HCT116 (cell line): ENCODE data around the gene HMGXB3. TPM values are rescaled to one million over a fixed set of nuclear protein-coding genes. Genes with fewer than 3 reads are reported as not detected.

Source experiments
- ATAC-seq: fragments of 200-7000 bp; cut with Tn5 transposase; 2 replicates; pipeline ENCODE4 v1.9.1; 2020; ENCODE audit warnings: mild to moderate bottlenecking, moderate library complexity
- BruUV-seq: library from RNA; stranded (reverse); fragments of 400-500 nt; replicated peaks from 2 replicates; lab custom pipeline; 2021; lab: Mats Ljungman, UMichigan
- CTCF ChIA-PET: fragments of 300-600 bp; sonication (Branson Sonifier 250); formaldehyde crosslinking; loops from one replicate; lab custom pipeline; 2021; ENCODE audit warnings: antibody characterized with exemption; lab: Charles Lee
- POLR2A ChIA-PET: fragments of 300-600, 350-600 bp; sonication (Branson Sonifier 250); formaldehyde crosslinking; loops from one replicate; lab custom pipeline; 2021; ENCODE audit warnings: antibody characterized with exemption; lab: Charles Lee
- RAD21 ChIA-PET, 2 experiments: fragments of 300-600 bp; sonication (Branson Sonifier 250); formaldehyde crosslinking; loops; one replicate each; lab custom pipeline; 2023; ENCODE audit warnings: low total read pairs in 2 of 2; ENCODE audit not compliant: uncharacterized antibody in 2 of 2, unreplicated experiment in 2 of 2, low non-redundant PET in 1 of 2; lab: Charles Lee
- DNase-seq: peaks from one replicate; pipeline ENCODE4 v3.0.0-alpha.2; 2010; ENCODE audit warnings: low read depth, low spot score
- H2AFZ ChIP-seq: fragments of 200-600 bp; shearing (Covaris generic), sonication (generic); 2 replicates; pipeline ENCODE4 v1.6.1; 2017; ENCODE audit warnings: low read depth, mixed run types, mixed read lengths, antibody characterized with exemption, low read length; ENCODE audit not compliant: poor library complexity, severe bottlenecking
- H3K27ac ChIP-seq: 2 replicates; pipeline ENCODE4 v1.5.1; 2012; ENCODE audit warnings: low read depth, low read length
- H3K27me3 ChIP-seq: fragments of 200-600 bp; sonication (generic); 2 replicates; pipeline ENCODE4 v1.6.1; 2016; ENCODE audit warnings: mixed run types, low read length, mixed read lengths; ENCODE audit not compliant: insufficient read depth
- H3K36me3 ChIP-seq, 2 experiments: fragments of 200-500 bp in 1 of 2; fragments of 200-600 bp in 1 of 2; sonication (Bioruptor generic) in 1 of 2; sonication (generic) in 1 of 2; 2 replicates each; pipeline versions ENCODE4 v1.5.1 to v1.6.1; 2014 to 2016; ENCODE audit warnings: low read length in 2 of 2, inconsistent platforms in 1 of 2, mixed read lengths in 1 of 2, mixed run types in 1 of 2; ENCODE audit not compliant: insufficient read depth in 2 of 2, control insufficient read depth in 1 of 2
- H3K4me1 ChIP-seq, 2 experiments: fragments of 200-600 bp in 1 of 2; sonication (generic) in 1 of 2; 2 replicates each; pipeline versions ENCODE4 v1.5.1 to v1.6.1; 2012 to 2017; ENCODE audit warnings: low read length in 2 of 2, inconsistent platforms in 1 of 2, mild to moderate bottlenecking in 1 of 2, mixed read lengths in 1 of 2, mixed run types in 1 of 2, moderate library complexity in 1 of 2; ENCODE audit not compliant: insufficient read depth in 2 of 2, control insufficient read depth in 1 of 2
- H3K4me2 ChIP-seq: fragments of 200-600 bp; sonication (generic); 2 replicates; pipeline ENCODE4 v1.6.1; 2017; ENCODE audit warnings: mixed run types, low read length, mixed read lengths
- H3K4me3 ChIP-seq, 2 experiments: fragments of 200-600 bp in 1 of 2; sonication (generic) in 1 of 2; replicated peaks in 1 of 2; 2 replicates each; pipeline ENCODE4 v1.5.1; 2011 to 2016; ENCODE audit warnings: low read length in 2 of 2, control low read depth in 1 of 2, low read depth in 1 of 2, mild to moderate bottlenecking in 1 of 2, mixed read lengths in 1 of 2, mixed run types in 1 of 2
- H3K79me2 ChIP-seq: fragments of 200-600 bp; sonication (generic); 2 replicates; pipeline ENCODE4 v1.6.1; 2017; ENCODE audit warnings: mild to moderate bottlenecking, mixed run types, low read length, moderate library complexity, mixed read lengths; ENCODE audit not compliant: insufficient read depth
- H3K9ac ChIP-seq: fragments of 200-600 bp; sonication (generic); 2 replicates; pipeline ENCODE4 v1.6.1; 2016; ENCODE audit warnings: low read length, mixed read lengths
- H3K9me2 ChIP-seq: fragments of 200-600 bp; sonication (generic), shearing (Covaris generic); 2 replicates; pipeline ENCODE4 v1.6.1; 2017; ENCODE audit warnings: mixed run types, mild to moderate bottlenecking, moderate library complexity; ENCODE audit not compliant: insufficient read depth
- H3K9me3 ChIP-seq, 2 experiments: fragments of 200-500 bp in 1 of 2; fragments of 200-600 bp in 1 of 2; sonication (Bioruptor generic) in 1 of 2; sonication (generic) in 1 of 2; 2 replicates each; pipeline ENCODE4 v1.6.1; 2014 to 2017; ENCODE audit warnings: low read length in 2 of 2, mixed read lengths in 2 of 2, inconsistent platforms in 1 of 2, low read depth in 1 of 2, mild to moderate bottlenecking in 1 of 2, mixed run types in 1 of 2, moderate library complexity in 1 of 2; ENCODE audit not compliant: control insufficient read depth in 1 of 2, insufficient read depth in 1 of 2
- H4K20me1 ChIP-seq: fragments of 200-600 bp; sonication (generic), shearing (Covaris generic); 2 replicates; pipeline ENCODE4 v1.6.1; 2017; ENCODE audit warnings: mixed run types, mild to moderate bottlenecking, moderate library complexity; ENCODE audit not compliant: insufficient read depth
- ATF3 ChIP-seq: IDR thresholded peaks from 2 replicates; pipeline ENCODE4 v1.6.1; 2012
- CEBPB ChIP-seq: IDR thresholded peaks from 2 replicates; pipeline ENCODE4 v1.6.1; 2012; ENCODE audit warnings: low read depth
- EGR1 ChIP-seq: IDR thresholded peaks from 2 replicates; pipeline ENCODE4 v1.6.1; 2012; ENCODE audit warnings: low read depth
- EZH2phosphoT487 ChIP-seq: fragments of 200-600 bp; IDR thresholded peaks from 2 replicates; pipeline ENCODE4 v1.6.1; 2018; ENCODE audit warnings: antibody characterized with exemption, borderline replicate concordance
- FOSL1 ChIP-seq: IDR thresholded peaks from 2 replicates; pipeline ENCODE4 v1.6.1; 2012; ENCODE audit warnings: low read depth
- JUND ChIP-seq: IDR thresholded peaks from 2 replicates; pipeline ENCODE4 v1.6.1; 2012
- MAX ChIP-seq: IDR thresholded peaks from 2 replicates; pipeline ENCODE4 v1.6.1; 2012
- POLR2A ChIP-seq: IDR thresholded peaks from 2 replicates; pipeline ENCODE4 v1.7.0; 2011; ENCODE audit warnings: borderline replicate concordance; ENCODE audit not compliant: insufficient read depth, insufficient read length; ENCODE audit errors: extremely low read depth
- RAD21 ChIP-seq: IDR thresholded peaks from 2 replicates; pipeline ENCODE4 v1.6.1; 2012; ENCODE audit warnings: low read depth, mild to moderate bottlenecking
- ZBTB33 ChIP-seq: IDR thresholded peaks from 2 replicates; pipeline ENCODE4 v1.6.1; 2011; ENCODE audit warnings: mild to moderate bottlenecking, low read length, moderate library complexity; ENCODE audit not compliant: insufficient replicate concordance; ENCODE audit errors: extremely low read depth
- ZFX ChIP-seq: fragments of 450-650 bp; IDR thresholded peaks from 2 replicates; pipeline ENCODE4 v1.6.1; 2017
- ZNF274 ChIP-seq: fragments of 200-500 bp; sonication (Bioruptor generic); IDR thresholded peaks from 2 replicates; pipeline ENCODE4 v1.6.1; 2014; ENCODE audit warnings: mild to moderate bottlenecking, low read depth, low read length, inconsistent platforms
- intact Hi-C: fragments of 100-400 bp; cut with micrococcal nuclease; formaldehyde crosslinking; loops from 2 replicates; pipeline ENCODE4 v1.10.0; 2022
- total RNA-seq: library from RNA; stranded (reverse); gene quantifications from one replicate; pipeline ENCODE4 v1.2.1, GENCODE V29; 2021; ENCODE audit not compliant: unreplicated experiment

The HMGXB3 gene
- total RNA-seq, 1 experiment from 2014 or later, result 41.8 TPM

DNA sequence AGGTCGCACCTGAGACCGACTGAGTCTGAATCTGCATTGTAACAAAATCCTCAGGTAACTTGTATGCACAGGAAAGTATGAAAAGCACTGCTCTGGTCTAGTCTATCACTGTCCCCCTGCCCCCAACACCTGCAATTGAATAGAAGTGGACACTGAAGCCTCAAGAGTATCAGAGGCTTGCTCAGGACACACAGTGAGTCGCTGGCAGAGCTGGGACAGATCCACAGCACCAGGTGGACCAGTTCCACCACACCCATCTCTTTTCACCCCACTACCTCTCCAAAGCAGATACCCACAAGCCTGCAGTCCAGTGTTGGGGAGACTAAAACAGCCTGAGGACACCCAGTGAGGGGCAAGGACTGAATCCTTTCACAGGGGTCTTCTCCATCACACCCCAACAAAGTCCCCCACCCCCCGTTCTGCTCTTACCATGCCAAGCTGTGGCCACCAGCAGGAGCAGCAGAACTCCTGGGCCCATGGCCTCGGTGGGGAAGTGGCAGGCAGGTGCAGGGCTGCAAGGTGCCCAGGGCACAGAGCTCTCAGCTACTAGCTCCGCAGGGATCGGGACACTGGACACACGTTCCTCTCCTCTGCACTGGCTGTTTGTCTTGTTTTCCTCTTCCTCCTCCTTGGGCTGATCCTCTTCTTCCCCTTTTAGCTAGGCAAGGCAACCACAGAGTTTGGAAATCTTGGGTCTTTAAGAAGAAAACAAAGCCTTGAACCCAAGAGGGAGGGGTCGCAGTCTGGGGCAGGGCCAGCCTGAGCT is 85.6 kb downstream of the HMGXB3 start, which contains the start of gene CSF1R:
Gene CSF1R (minus strand): TSS at position 605 of the 766 bp plus-strand sequence. CDS start 127 bp downstream, at position 478.
- Histone ChIP-seq H3K9me2 (no peaks in the 10 kb centered on the region), H3K4me2 (no peak within 1 kb of the TSS), H3K9me3 (no peaks in the 10 kb centered on the region), H3K36me3 (no peaks in the 10 kb centered on the region), H3K27me3 (peaks cover 30% of the 10 kb centered on the region), H3K79me2 (no peaks in the 10 kb centered on the region), H3K9ac (no peak within 1 kb of the TSS), H4K20me1 (no peaks in the 10 kb centered on the region), H2AFZ (no peak within 1 kb of the TSS), H3K4me3 (no peak within 1 kb of the TSS), H3K4me1 (no peaks in the 10 kb centered on the region), H3K27ac (no peak within 1 kb of the TSS)
- no peak for DNase-seq
- POLR2A ChIA-PET, result no interaction called here
- no peak for ATAC-seq
- CTCF ChIA-PET, result no interaction called here
- no TSS peak for BruUV-seq
- intact Hi-C loops, result no loop called here
- RAD21 ChIA-PET, result no interaction called here
- no peak for TF ChIP-seq EZH2phosphoT487
- no peak for TF ChIP-seq CEBPB
- TF ChIP-seq FOSL1, result no peak
- no peak for TF ChIP-seq ZNF274
- TF ChIP-seq MAX, result no peak
- no peak for TF ChIP-seq ZFX
- no peak for TF ChIP-seq ATF3
- no peak for TF ChIP-seq RAD21

- Histone ChIP-seq H3K9me3 (no peaks in the 10 kb centered on the region), H3K27me3 (peaks cover 28% of the 10 kb centered on the region), H3K79me2 (no peaks in the 10 kb centered on the region), H4K20me1 (no peaks in the 10 kb centered on the region), H3K36me3 (no peaks in the 10 kb centered on the region), H2AFZ (no peak overlapping the region), H3K4me2 (no peak overlapping the region), H3K9ac (no peak overlapping the region), H3K4me3 (no peak overlapping the region), H3K4me1 (no peaks in the 10 kb centered on the region), H3K9me2 (no peaks in the 10 kb centered on the region), H3K27ac (no peak overlapping the region)
- BruUV-seq, result no TSS peak
- ChIA-PET RAD21 (no interaction called here), CTCF (no interaction called here), POLR2A (no interaction called here)
- intact Hi-C loops, result no loop called here
- TF ChIP-seq FOSL1 (no peak), POLR2A (no peak), MAX (no peak), ZBTB33 (no peak), JUND (no peak), EGR1 (no peak), EZH2phosphoT487 (no peak), RAD21 (no peak)
- ATAC-seq (no peak), DNase-seq (no peak)
Observed at GRCh38 chr5:150092159-150092787, 91.7 kb downstream of the HMGXB3 start.
